Measurements from ENCODE around the gene CAND1.
A peak's percentile ranks its signal among the peaks of the same experiment; 100 is the strongest.

The CAND1 gene

DNA sequence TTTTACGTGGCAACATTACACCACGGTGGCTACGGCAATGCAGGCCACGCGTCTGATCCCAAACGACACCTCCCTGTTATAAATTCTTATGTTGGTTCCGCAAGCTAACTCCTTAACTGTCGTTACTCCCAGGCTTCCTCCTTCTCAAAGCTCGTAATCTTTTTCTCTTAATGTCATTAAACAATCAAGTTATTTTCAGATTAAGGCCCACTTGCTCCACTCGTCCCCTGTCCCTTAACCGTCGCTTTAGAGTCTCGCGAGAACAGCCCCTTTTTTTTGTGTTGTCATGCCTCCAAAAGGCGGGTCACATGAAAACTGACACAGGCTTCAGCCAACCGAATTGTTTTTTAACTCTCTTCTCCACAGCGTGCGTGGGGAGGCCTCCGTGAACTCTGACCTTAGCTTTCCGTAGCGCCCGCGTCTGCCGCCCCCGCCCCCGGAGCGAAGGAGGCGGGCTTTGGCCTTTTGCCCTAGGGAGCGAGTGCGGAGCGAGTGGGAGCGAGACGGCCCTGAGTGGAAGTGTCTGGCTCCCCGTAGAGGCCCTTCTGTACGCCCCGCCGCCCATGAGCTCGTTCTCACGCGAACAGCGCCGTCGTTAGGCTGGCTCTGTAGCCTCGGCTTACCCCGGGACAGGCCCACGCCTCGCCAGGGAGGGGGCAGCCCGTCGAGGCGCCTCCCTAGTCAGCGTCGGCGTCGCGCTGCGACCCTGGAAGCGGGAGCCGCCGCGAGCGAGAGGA is at the start of gene CAND1:
TSS of gene CAND1 (plus strand) at position 463 of the 737 bp plus-strand sequence. CDS start 360 bp downstream, outside the sequence.
- peak; percentile 99 for DNase-seq

DNA sequence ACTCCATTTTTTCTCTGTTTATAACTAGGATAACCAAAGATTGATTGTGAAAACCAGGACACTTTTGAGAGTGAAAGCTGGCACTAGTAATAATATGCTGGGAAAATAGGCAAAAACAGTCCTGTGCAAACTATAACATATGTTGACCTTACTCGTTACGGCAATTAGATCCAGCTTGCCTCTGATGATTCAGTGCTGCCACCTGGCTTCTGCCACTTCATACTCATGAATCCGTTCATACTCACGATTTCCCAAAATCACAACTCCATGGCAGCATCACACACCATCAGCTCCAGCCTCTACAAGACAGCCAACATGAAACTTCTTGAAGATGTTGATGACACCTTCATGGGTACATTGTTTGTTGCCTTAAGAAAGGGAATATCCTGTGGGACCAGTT is 49.1 kb upstream of the CAND1 start:
- DNase-seq: no peak

DNA sequence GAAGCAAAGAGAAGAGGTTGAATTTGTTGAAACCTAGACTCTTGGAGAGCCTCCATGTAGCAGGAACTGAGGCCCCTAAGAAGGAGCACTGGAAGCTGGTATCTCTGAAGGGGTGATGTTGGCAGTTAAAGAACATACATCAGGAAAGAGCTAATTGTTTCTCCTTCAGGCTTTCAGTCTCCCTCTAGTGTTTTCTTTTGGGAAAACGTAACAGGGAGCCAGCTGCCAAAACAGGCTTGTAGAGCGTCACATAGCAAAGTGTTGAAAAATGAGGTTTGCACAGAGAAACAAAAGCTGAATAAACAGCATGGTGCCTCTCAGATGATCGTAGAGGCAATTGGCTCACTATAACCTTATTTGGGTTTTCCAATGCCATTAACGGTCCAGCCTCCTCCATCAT is 46.9 kb upstream of the CAND1 start:
- no peak for DNase-seq

DNA sequence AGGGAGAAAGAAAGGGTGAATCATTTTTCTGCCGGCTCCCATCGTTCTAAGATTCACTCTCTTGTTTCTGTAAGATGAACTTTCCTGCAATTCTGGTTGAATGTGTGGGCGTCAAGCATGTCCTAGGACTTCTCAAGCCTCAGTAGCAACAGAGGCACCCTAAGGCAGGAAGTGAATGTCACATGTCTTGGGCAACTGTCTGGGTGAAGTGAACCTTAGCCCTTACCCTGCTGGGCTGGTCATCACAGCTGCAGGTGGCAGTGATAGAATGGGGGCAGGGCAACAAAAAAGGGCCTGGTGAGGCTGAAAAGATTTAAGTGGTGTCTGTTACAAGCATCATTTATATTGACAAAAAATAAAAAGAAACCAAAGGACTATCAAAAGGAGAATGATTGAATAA is 45.9 kb upstream of the CAND1 start:
- no peak for DNase-seq

DNA sequence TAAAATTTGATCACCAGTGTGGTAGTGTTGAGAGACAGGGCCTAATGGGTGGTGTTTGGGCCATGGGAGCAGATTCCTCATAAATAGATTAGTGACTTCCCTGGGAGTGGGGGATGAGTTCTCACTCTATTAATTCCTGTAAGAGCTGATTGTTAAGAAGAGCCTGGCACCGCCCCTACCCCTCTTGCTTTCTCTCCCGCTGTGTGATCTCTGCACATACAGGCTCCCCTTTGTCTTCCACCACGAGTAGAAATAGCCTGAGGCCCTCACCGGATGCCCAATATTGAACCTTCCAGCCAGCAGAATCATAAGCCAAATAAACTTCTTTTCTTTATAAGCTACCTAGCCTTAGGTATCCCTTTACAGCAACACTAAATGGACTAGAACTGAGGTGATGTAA is 31.9 kb upstream of the CAND1 start:
- DNase-seq: no peak

DNA sequence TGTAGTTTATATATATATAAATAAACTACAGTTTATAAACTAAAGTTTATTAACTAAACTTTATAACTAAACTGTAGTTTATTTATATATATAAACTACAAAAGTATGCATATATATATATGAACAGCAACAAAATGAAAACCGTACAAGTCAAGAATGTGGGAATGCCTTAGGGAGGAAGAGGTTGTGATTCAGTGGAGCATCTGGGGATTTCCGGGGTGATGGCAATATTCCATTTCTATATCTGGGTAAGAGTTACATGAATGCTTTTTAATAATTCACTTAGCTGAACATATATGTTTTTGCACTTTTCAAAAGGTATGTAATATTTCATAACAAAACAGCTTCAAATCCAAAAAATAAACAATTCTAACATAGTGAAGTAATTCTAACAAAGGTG is 30.1 kb upstream of the CAND1 start:
- DNase-seq: no peak

DNA sequence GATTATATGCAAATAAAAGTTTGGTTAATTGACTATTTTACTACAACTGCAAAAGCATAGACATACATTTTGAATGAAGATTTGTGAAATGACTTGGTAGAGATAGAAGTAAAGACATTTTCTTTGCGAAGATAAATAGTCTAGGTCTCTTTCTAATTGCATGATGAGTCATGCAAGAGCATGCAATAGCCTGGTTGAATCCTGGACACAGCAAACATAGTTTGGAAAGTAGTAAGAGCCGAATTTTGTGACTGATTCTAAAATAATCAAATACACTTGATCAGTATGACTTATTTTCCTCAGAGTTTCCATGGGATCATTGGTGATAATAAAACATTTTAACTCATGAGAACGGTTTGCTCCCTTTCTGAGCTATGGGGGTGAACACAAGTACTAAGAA is 27.7 kb upstream of the CAND1 start:
- DNase-seq: no peak

DNA sequence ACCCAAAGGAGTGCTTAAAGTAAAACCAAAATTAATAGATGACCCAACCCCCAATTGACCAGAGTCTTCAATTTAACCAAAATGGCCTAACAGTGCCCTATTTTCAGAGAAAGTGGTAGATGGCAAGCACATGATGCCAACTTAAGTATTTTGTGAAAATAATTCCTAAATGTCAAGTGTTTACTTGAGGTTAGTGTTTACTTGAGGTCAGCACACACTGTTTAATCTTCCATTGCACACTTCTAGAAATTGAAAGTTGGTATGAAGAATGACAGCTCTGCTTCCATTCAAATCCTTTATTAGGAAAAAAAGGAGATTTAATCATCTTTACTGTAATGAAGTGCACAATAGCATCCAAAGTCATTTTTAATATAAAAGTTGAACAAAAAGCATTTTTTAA is 25.9 kb upstream of the CAND1 start:
- DNase-seq: no peak

DNA sequence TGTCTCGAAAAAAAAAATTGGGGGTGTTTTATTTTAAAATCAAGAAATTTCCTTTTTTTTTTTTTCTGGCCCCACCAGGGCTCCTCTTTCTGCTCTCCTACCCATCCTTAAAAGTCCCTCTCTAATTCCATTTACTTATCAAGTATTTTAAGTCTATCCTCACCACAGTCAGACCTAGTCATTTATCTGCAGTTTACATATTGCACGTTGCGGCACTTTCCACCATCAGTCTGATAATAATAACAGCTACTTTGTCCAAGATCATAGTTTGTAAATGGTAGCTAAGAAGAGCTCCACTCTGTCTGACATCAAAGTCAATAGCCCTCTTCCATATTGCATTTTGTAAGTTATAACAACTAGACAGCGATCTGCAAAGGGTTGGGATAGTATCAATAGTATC is 23.6 kb upstream of the CAND1 start:
- no peak for DNase-seq

DNA sequence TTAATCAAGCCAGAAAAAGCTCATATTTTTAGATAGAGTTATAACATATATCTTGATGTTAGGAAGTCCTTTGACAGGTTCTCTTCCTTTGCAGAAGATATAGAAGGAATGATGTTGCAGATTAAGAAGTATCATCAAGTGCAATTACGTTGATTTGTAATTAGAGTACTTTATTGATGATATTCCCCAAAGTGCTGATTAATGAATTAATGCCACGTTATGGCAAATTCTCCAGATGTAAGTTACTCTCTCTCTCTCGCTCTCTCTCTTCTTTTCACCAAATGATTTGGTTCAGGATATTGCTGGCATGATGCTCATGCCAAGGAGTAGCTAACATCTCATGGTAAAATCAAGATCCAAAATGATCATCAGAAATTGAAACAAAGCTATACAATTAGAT is 18.1 kb upstream of the CAND1 start:
- DNase-seq: no peak

DNA sequence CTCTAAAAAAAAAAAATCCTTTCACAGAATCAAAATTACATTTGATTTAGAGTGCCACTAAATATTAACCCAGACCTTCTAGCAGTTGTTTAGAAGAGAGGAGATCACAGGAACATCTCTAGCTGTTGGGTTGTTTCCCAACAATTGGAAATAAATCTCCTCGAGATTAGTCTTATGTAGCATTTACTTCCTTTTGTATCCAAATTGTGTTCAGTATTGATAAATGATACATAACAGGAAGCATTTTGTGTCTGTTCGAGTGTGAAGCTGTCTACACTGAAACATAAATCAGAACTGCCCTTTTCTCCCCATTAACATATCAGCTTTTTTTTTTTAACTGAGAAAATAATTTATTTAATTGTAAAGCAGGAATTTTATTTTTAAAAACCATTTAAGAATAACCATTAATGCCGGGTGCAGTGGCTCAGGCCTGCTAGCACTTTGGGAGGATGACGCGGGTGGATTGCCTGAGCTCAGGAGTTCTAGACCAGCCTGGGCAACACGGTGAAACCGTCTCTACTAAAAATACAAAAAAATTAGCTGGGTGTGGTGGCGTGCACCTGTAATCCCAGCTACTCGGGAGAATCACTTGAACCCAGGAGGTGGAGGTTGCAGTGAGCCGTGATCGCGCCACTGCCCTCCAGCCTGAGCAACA is 14.7 kb upstream of the CAND1 start:
- no peak for DNase-seq

DNA sequence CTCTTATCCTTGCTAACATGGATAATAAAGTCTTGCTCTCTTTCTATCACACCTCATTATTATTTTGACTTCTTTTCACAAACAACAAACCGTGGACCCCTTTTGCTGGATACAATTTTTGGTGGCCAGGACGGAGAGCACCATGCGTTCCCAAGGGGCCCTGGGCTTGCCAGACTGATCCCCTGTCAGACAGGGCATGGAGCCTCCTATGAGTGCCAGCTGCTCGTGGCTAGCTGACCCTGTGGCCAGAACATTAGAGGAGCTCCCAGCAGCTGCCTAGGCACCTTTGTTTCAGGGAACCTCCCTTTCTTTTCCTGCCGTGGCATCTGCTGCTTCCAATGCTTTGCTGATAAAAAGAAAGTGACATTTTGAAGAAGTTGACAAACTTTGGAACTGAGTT is 12.5 kb upstream of the CAND1 start:
- no peak for DNase-seq

DNA sequence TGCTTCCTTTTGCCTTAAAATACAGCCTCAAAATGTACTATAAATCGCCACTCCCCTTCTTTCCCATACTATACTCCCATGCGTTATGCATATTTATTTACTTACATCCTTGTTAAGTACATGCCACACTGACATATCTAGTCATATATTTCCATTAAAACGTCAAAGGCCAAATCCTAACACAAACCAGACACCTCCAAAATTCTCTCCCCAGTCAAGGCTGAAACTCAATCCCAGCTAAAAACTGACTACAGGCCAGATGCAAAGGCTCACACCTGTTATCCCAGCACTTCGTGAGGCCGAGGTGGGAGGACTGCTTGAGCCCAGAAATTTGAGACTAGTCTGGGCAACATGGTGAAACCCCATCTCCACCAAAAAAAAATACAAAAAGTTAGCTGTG is 5.7 kb upstream of the CAND1 start:
- DNase-seq: no peak

DNA sequence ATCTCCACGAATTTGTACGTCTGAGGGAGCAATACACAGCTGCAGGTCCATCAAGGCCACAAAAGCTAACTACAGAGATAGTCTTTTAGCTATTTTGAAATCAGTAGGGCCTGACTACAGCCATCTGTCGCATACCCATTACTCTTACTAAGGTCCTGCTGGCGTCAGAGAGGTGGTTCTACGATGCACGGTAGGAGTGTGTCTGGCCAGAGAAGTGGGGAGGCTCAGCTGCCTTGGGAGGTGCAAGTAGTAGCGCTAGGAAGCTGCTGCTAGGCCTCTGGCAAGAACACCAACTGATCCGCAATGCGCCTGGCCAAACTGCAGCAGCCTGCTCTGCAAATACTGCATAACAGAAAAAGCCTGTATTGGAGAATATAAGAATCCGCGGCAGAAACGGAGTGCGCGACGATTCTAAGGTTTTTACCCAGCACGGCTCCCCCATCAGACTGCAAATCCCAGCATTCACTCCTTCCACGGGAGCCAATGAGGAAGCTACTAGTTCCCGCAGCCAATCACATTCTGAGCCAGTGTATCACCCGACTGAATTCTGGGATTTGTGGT is 743 bp upstream of the CAND1 start:
- DNase-seq: peak; percentile 96

DNA sequence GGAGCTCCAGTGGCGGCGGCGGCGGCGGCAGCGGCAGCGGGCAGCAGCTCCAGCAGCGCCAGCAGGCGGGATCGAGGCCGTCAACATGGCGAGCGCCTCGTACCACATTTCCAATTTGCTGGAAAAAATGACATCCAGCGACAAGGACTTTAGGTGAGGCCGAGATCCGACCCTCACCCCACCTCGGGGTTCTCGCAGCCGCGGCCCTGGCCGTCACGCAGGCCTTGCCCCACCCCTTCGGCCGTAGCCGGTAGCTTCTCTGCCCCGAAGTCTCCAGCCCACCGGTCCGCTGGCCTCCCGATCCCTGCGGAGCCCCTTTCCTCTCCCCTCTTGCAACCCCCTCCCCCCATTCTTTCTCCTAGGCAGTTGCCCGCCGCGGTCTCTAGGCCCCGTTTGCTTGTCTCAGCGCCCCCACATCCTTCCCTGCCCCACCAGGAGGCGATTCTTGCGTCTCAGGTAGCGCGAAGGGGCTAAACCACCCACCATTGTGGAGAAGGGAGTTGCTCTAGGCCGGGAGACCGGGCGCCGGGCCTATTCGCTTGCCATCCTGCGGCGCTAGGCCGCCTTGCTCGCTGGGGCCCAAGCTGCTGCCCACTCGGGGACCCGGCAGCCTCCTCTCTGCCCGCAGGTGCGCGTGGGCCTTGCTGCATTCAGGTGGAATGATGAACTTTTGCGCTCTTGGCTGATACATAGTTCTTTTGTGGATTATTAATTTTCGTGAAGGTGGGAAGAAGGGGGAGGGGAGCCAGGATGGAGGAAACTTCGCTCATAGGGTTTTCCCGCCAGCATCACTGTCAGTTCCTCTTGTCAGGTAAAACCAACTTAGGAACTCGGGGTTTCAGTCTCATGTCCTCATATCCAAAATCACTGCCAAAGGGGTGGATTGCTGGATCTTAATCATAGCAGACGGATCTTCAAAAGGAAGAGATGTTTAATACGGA is 745 bp downstream of the CAND1 start:
- peak; percentile 58 for DNase-seq

DNA sequence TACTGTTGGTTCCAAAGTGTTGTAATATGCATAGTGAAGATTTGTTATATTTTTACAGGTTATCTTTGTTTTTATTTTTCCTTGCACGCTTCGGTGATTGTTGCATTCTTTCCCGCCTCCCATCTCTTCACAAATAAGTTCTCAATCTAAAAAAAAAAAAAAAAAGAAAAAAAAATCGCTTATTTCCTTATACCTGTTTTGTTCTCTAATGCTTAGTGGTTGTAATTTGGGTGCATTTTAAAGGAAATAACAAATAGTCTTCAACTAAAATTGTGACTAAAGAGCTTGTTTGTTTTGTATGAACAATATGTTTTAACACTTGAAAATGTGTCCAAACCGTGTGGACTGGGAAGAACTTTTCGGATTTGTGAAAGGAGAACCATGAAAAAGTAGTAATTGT is 1.5 kb downstream of the CAND1 start:
- DNase-seq: no peak

DNA sequence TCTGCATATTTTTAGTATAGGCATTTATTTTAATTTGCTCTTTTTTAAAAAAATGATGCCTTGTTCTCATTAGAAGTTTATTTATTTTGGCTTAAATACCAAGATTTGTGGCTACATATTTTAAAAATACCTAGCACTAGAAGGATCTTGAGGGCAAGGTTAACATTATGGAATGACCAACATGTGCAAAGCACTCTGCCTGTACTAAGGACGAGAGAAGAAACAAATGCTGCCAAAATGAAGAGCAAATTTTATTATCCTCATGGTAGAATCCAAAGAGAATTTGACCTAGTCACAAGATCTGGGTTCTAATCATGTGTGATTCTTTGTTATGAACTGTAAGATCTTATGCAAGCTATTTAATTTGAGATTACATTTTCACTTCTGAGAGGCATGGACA is 2.8 kb downstream of the CAND1 start:
- DNase-seq: no peak

DNA sequence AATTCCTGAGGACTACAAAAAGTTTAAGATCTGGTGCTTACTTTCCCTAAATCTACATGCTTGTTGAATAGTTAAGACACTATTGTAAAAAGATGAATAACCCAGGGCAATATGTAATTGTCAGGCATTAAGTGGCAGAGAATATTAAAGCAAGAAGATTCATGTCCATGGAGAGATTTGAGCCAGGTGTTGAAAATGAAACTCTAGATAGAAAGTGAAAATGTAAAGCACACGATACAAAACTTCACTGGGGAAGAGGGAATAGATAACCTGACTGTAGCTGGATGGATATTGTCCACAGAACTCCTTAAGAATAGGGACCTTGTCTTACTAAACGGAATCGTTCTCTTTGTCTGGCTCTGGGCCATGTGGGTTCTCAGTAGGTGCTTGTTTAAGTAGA is 5.0 kb downstream of the CAND1 start:
- no peak for DNase-seq

DNA sequence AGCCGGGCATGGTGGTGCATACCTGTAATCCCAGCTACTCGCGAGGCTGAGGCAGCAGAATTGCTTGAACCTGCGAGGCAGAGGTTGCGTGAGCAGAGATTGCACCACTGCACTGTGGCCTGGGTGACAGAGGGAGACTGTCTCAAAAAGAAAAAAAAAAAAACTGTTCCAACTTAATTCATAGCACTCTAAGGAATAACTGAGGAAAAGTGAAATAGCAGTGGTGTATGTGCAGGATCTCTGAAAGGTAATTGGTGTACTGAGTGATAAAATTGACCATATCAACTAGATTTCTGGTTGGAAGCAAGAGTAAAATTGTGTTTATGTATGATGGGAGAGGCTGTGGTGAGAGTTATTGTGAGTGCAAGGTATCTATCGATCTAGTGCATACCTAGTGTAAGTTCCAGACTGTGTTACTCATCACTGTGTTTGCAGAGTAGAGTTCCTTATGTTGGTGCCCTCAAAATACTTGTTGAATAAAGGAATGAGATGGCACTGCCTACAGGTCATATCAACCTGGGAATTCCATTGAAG is 6.3 kb downstream of the CAND1 start:
- no peak for DNase-seq

DNA sequence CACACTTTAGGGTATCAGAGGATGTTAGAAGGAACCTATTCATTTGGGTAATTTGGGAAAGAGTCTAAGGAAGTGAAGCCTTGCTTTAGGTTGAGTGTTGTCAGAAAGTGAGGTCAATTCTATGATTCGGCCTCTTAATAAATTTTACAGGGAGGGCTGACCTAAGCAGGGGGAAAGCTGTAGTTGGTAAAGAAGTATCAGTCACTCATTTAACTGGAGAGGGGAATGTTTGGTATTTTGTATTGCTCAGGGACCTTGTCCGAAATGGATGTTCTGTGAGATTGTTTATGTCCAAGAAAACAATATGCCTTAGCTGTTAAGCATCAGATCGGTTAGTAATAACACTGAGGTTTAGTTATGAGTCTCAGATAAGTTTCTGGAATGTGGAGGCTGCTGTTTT is 7.3 kb downstream of the CAND1 start:
- DNase-seq: no peak

DNA sequence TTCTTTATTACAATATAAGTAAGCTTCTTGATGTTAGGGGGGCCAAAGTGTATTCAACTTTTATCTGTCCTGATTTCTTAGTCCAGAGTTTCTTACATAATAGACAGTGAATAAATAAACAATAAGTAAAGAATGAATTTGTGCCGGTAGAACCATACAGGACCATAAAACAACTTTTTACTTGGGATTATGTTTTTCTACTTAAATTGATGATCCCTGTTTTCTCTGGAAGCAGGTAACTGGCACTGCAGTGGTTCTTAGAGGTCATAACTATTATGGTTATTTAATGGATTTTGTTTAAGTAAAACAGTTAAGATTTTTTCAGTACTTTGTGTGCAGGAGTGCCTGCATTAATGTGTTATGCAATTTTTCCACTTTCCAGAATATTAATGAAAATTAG is 10.5 kb downstream of the CAND1 start:
- DNase-seq: no peak

DNA sequence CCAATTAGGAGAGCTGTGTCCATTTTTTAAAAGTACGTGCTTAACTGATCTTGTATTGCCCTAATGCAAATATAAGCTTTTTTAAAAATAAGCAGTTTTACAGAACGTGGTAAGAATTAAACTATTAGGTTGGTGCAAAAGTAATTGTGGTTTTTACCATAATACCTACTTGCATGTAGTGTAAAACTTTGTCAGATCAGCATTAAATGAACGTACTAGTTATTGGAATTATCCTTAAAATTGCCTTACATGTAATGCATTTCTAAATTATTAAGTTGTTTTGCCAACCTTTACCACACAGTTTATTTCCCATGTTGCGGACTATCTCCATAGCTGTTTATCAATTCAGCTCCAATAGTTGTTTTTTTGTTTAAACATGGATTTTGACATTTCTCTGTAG is 10.9 kb downstream of the CAND1 start:
- no peak for DNase-seq

DNA sequence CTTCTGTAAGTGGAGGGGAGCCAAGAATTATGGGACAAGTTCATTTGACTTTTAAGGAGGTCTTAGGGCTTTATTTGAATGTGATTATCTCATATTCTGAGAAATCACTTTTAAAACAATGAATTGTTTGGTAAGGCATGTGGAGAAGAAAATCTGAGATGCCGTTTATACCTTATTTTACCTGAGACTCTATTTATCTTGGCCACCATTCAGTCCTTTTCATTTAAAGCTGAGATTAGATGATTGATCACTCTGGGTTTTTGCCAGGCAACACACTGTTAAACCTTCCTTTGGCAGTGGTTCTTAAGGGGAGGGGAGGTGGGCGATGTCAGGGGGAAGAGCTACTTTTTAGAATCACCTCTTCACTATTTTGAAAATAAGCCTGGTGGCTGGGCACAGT is 11.4 kb downstream of the CAND1 start:
- DNase-seq: no peak

Measured in CD4-positive, alpha-beta T cell treated with Interleukin-10 for 1 hour (primary cell).